Fibroblast of lung (primary cell): ENCODE data around the gene NBPF3.

Source experiments
- CTCF ChIP-seq, 2 donors: IDR thresholded peaks in 1 of 2; conservative IDR thresholded peaks in 1 of 2; 1 replicate in 1 of 2; 2 replicates in 1 of 2; pipeline ENCODE4 v1.5.1; 2011 to 2012; ENCODE audit warnings: low read length in 2 of 2, control low read depth in 1 of 2, inconsistent platforms in 1 of 2, low read depth in 1 of 2, mild to moderate bottlenecking in 1 of 2
- EZH2 ChIP-seq: IDR thresholded peaks from 2 replicates; pipeline ENCODE4 v1.5.1; 2012; ENCODE audit warnings: low read length, control low read depth, mild to moderate bottlenecking; ENCODE audit errors: missing control alignments

- no peak for TF ChIP-seq CTCF (conservative IDR thresholded peaks at IDR 0.05 in 1 of 2, IDR thresholded peaks at IDR 0.05 in 1 of 2; ENCODE audit: low read depth in 1 of 2, low read length in 2 of 2)
- no peak for TF ChIP-seq EZH2
Measured at GRCh38 chr1:21447311-21447710, 7.4 kb downstream of the NBPF3 start.
